Limb (tissue), 2 donors: ENCODE data around the gene GULP1.
A peak's percentile ranks its signal among the peaks of the same experiment; 100 is the strongest.

Experiments used
- DNase-seq, 2 donors: peaks; one replicate each; pipeline ENCODE4 v3.0.0-alpha.2; 2016; ENCODE audit errors: extremely low spot score in 2 of 2

The GULP1 gene

GRCh38 chr2:188367164-188367563 is 75.5 kb downstream of the GULP1 start:
- DNase-seq = no peak

GRCh38 chr2:188369365-188369764 is 77.7 kb downstream of the GULP1 start:
- no peak for DNase-seq

- no peak for DNase-seq
Observed at GRCh38 chr2:188378371-188378950, 86.8 kb downstream of the GULP1 start.

- DNase-seq = no peak
Observed at GRCh38 chr2:188379748-188380147, 88.1 kb downstream of the GULP1 start.

- DNase-seq = no peak
Observed at GRCh38 chr2:188380280-188380679, 88.6 kb downstream of the GULP1 start.

- no peak for DNase-seq
Observed at GRCh38 chr2:188381614-188382013, 89.9 kb downstream of the GULP1 start.

- no peak for DNase-seq
Observed at GRCh38 chr2:188382107-188382506, 90.4 kb downstream of the GULP1 start.

- DNase-seq = no peak
Observed at GRCh38 chr2:188383158-188383557, 91.5 kb downstream of the GULP1 start.

GRCh38 chr2:188385857-188386256 is 94.2 kb downstream of the GULP1 start:
- no peak for DNase-seq

- no peak for DNase-seq
Observed at GRCh38 chr2:188388831-188389230, 97.2 kb downstream of the GULP1 start.

- no peak for DNase-seq
Observed at GRCh38 chr2:188391354-188391753, 99.7 kb downstream of the GULP1 start.

- no peak for DNase-seq
Observed at GRCh38 chr2:188394931-188395472, 103.3 kb downstream of the GULP1 start.

GRCh38 chr2:188395903-188396689 is 104.4 kb downstream of the GULP1 start:
- peak; percentile 53 to 55 for DNase-seq

GRCh38 chr2:188399159-188399558 is 107.5 kb downstream of the GULP1 start:
- DNase-seq = no peak

- DNase-seq = no peak
Observed at GRCh38 chr2:188403676-188404075, 112.0 kb downstream of the GULP1 start.

GRCh38 chr2:188404341-188405004 is 112.8 kb downstream of the GULP1 start:
- DNase-seq = no peak

- no peak for DNase-seq
Observed at GRCh38 chr2:188406414-188406813, 114.7 kb downstream of the GULP1 start.

- DNase-seq = no peak
Observed at GRCh38 chr2:188410504-188411235, 119.0 kb downstream of the GULP1 start.

- no peak for DNase-seq
Observed at GRCh38 chr2:188412190-188412589, 120.5 kb downstream of the GULP1 start.

GRCh38 chr2:188414411-188414810 is 122.7 kb downstream of the GULP1 start:
- DNase-seq = no peak

- no peak for DNase-seq
Observed at GRCh38 chr2:188414869-188415753, 123.4 kb downstream of the GULP1 start.
